OCI-LY1 (cell line): ENCODE measurements around the gene SHOX.

Experiments used
- CTCF ChIP-seq: fragments of 200-600 bp; sonication (generic), shearing (Covaris generic); IDR thresholded peaks from 2 replicates; pipeline ENCODE4 v1.5.1; 2017; ENCODE audit warnings: mild to moderate bottlenecking, antibody characterized with exemption, low read length, moderate library complexity, mixed read lengths
- EZH2 ChIP-seq: fragments of 200-600 bp; sonication (generic), shearing (Covaris generic); IDR thresholded peaks from 2 replicates; pipeline ENCODE4 v1.8.0; 2017; ENCODE audit warnings: borderline replicate concordance, mixed run types, mild to moderate bottlenecking, antibody characterized with exemption, low read length, moderate library complexity, mixed read lengths

DNA sequence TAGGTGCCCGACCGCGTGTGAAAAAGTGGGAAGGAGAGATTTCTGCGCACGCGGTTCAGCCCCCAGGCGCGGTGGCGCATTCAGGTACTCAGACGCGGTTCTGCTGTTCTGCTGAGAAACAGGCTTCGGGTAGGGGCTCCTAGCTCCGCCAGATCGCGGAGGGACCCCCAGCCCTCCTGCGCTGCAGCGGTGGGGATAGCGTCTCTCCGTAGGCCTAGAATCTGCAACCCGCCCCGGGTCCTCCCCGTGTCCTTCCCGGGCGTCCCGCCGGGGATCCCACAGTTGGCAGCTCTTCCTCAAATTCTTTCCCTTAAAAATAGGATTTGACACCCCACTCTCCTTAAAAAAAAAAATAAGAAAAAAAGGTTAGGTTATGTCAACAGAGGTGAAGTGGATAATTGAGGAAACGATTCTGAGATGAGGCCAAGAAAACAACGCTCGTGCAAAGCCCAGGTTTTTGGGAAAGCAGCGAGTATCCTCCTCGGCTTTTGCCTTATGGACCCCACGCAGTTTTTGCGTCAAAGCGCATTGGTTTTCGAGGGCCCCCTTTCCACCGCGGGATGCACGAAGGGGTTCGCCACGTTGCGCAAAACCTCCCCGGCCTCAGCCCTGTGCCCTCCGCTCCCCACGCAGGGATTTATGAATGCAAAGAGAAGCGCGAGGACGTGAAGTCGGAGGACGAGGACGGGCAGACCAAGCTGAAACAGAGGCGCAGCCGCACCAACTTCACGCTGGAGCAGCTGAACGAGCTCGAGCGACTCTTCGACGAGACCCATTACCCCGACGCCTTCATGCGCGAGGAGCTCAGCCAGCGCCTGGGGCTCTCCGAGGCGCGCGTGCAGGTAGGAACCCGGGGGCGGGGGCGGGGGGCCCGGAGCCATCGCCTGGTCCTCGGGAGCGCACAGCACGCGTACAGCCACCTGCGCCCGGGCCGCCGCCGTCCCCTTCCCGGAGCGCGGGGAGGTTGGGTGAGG lies 3.7 kb downstream of the SHOX start:
- TF ChIP-seq EZH2 (no peak), CTCF (no peak)
